H1 (cell line): ENCODE results near the gene PCDHA5. TPM values are rescaled to one million over a fixed set of nuclear protein-coding genes. Genes with fewer than 3 reads are reported as not detected.
A peak's percentile ranks its signal among the peaks of the same experiment; 100 is the strongest.

ENCODE experiments used
- CTCF ChIA-PET: fragments of 300-600 bp; sonication (Branson Sonifier 250); formaldehyde crosslinking; loops from one replicate; lab custom pipeline; 2021; ENCODE audit not compliant: partially characterized antibody; lab: Charles Lee
- POLR2A ChIA-PET: fragments of 300-600 bp; sonication (Branson Sonifier 250); formaldehyde crosslinking; loops from one replicate; lab custom pipeline; 2021; ENCODE audit warnings: inconsistent platforms; ENCODE audit not compliant: partially characterized antibody; lab: Charles Lee
- DNase-seq, 2 experiments: peaks; one replicate each; pipeline versions ENCODE4 v3.0.0 to v3.0.0-alpha.2; 2010 to 2022; ENCODE audit warnings: low spot score in 2 of 2, low read depth in 1 of 2, mixed read lengths in 1 of 2
- FAIRE-seq: peaks from 2 replicates; lab custom pipeline; 2011; peaks lifted over from hg19 to GRCh38; lab: Jason Lieb, UNC
- H2AFZ ChIP-seq: 2 replicates; pipeline ENCODE4 v1.8.1; 2012; ENCODE audit warnings: low read length, inconsistent platforms
- H2AK5ac ChIP-seq: 2 replicates; pipeline ENCODE4 v1.6.1; 2013; ENCODE audit warnings: low read depth, low read length
- H2BK120ac ChIP-seq: replicated peaks from 2 replicates; pipeline ENCODE3; 2013; ENCODE audit warnings: low read depth, low read length, inconsistent platforms
- H2BK12ac ChIP-seq: 2 replicates; pipeline ENCODE4 v1.6.1; 2013; ENCODE audit warnings: low read depth, low read length
- H2BK15ac ChIP-seq: 2 replicates; pipeline ENCODE4 v1.6.1; 2013; ENCODE audit warnings: low read length
- H2BK20ac ChIP-seq: 2 replicates; pipeline ENCODE4 v1.6.1; 2013; ENCODE audit warnings: low read length
- H2BK5ac ChIP-seq: 2 replicates; pipeline ENCODE4 v1.6.1; 2013; ENCODE audit warnings: low read depth, low read length
- H3K14ac ChIP-seq: 2 replicates; pipeline ENCODE4 v1.6.1; 2013; ENCODE audit warnings: inconsistent platforms; ENCODE audit not compliant: insufficient read length
- H3K18ac ChIP-seq: 2 replicates; pipeline ENCODE4 v1.6.1; 2013; ENCODE audit warnings: low read length; ENCODE audit errors: extremely low read depth
- H3K23ac ChIP-seq: 2 replicates; pipeline ENCODE4 v1.6.1; 2013; ENCODE audit warnings: inconsistent platforms; ENCODE audit not compliant: insufficient read length
- H3K23me2 ChIP-seq: 2 replicates; pipeline ENCODE4 v1.6.1; 2013; ENCODE audit warnings: low read depth, low read length
- H3K27ac ChIP-seq: 2 replicates; pipeline ENCODE4 v1.6.1; 2011; ENCODE audit warnings: low read depth, low read length, inconsistent platforms
- H3K27me3 ChIP-seq, 4 experiments: replicated peaks in 1 of 4; 1 replicate in 1 of 4; 2 replicates in 3 of 4; pipeline versions ENCODE4 v1.6.1 to v1.8.1; 2011 to 2013; ENCODE audit warnings: low read length in 3 of 4, mild to moderate bottlenecking in 3 of 4, inconsistent platforms in 2 of 4, mixed read lengths in 2 of 4, moderate library complexity in 1 of 4; ENCODE audit not compliant: control insufficient read depth in 3 of 4, insufficient read depth in 3 of 4; ENCODE audit errors: extremely low read depth in 1 of 4
- H3K36me3 ChIP-seq, 4 experiments: 2 replicates each; pipeline versions ENCODE4 v1.6.1 to v1.8.1; 2011 to 2013; ENCODE audit warnings: mild to moderate bottlenecking in 4 of 4, low read length in 3 of 4, moderate library complexity in 2 of 4, control low read depth in 1 of 4, inconsistent platforms in 1 of 4; ENCODE audit not compliant: insufficient read depth in 4 of 4, control insufficient read depth in 2 of 4
- H3K4ac ChIP-seq: replicated peaks from 2 replicates; pipeline ENCODE3; 2013; ENCODE audit warnings: low read length, low read depth, mixed read lengths, inconsistent platforms; ENCODE audit not compliant: insufficient read length
- H3K4me1 ChIP-seq, 4 experiments: replicated peaks in 1 of 4; 1 replicate in 1 of 4; 2 replicates in 3 of 4; pipeline versions ENCODE4 v1.6.1 to v1.8.1; 2011 to 2013; ENCODE audit warnings: low read length in 3 of 4, inconsistent platforms in 2 of 4, mixed read lengths in 1 of 4; ENCODE audit not compliant: insufficient read depth in 4 of 4, control insufficient read depth in 3 of 4
- H3K4me2 ChIP-seq, 2 experiments: 2 replicates each; pipeline versions ENCODE4 v1.6.1 to v1.8.1; 2011 to 2013; ENCODE audit warnings: low read depth in 2 of 2, low read length in 2 of 2, control low read depth in 1 of 2, inconsistent platforms in 1 of 2, mild to moderate bottlenecking in 1 of 2; ENCODE audit not compliant: insufficient read depth in 1 of 2
- H3K4me3 ChIP-seq, 4 experiments: fragments of 200-600, 300-600 bp in 1 of 4; sonication (generic), shearing (Covaris generic), sonication (Bioruptor Twin) in 1 of 4; 2 replicates each; pipeline versions ENCODE4 v1.5.1 to v1.8.1; 2011 to 2016; ENCODE audit warnings: low read length in 4 of 4, low read depth in 3 of 4, control low read depth in 2 of 4, inconsistent platforms in 2 of 4, mild to moderate bottlenecking in 2 of 4, mixed read lengths in 1 of 4, moderate library complexity in 1 of 4; ENCODE audit not compliant: insufficient read depth in 2 of 4; ENCODE audit errors: extremely low read depth in 1 of 4
- H3K56ac ChIP-seq: replicated peaks from 2 replicates; pipeline ENCODE3; 2013; ENCODE audit warnings: low read depth, mild to moderate bottlenecking, mixed read lengths, low read length, inconsistent platforms; ENCODE audit not compliant: insufficient read length
- H3K79me1 ChIP-seq: 2 replicates; pipeline ENCODE4 v1.6.1; 2013; ENCODE audit warnings: low read depth, low read length, control low read depth
- H3K79me2 ChIP-seq, 2 experiments: 2 replicates each; pipeline versions ENCODE4 v1.6.1 to v1.8.1; 2012 to 2013; ENCODE audit warnings: low read length in 2 of 2, mild to moderate bottlenecking in 2 of 2, inconsistent platforms in 1 of 2; ENCODE audit not compliant: insufficient read depth in 2 of 2, control insufficient read depth in 1 of 2
- H3K9ac ChIP-seq, 4 experiments: replicated peaks in 1 of 4; 1 replicate in 1 of 4; 2 replicates in 3 of 4; pipeline versions ENCODE4 v1.6.1 to v1.8.1; 2011 to 2013; ENCODE audit warnings: low read depth in 3 of 4, low read length in 3 of 4, control low read depth in 2 of 4, mild to moderate bottlenecking in 2 of 4, moderate library complexity in 2 of 4, inconsistent platforms in 1 of 4; ENCODE audit errors: extremely low read depth in 1 of 4
- H3K9me3 ChIP-seq, 2 experiments: 2 replicates each; pipeline versions ENCODE4 v1.6.1 to v1.8.1; 2012 to 2013; ENCODE audit warnings: mild to moderate bottlenecking in 2 of 2, moderate library complexity in 2 of 2, control low read depth in 1 of 2, inconsistent platforms in 1 of 2, low read depth in 1 of 2, low read length in 1 of 2, mixed read lengths in 1 of 2; ENCODE audit not compliant: insufficient read depth in 2 of 2
- H4K20me1 ChIP-seq, 2 experiments: replicated peaks in 1 of 2; 2 replicates each; pipeline versions ENCODE3 to v1.8.1; 2011 to 2013; ENCODE audit warnings: inconsistent platforms in 2 of 2, low read length in 2 of 2, mild to moderate bottlenecking in 1 of 2; ENCODE audit not compliant: insufficient read depth in 2 of 2, control insufficient read depth in 1 of 2
- H4K5ac ChIP-seq: 2 replicates; pipeline ENCODE4 v1.6.1; 2013; ENCODE audit warnings: low read length, low read depth, mixed read lengths, inconsistent platforms; ENCODE audit not compliant: insufficient read length
- H4K8ac ChIP-seq: 2 replicates; pipeline ENCODE4 v1.8.0; 2013; ENCODE audit warnings: mild to moderate bottlenecking, moderate library complexity, low read length, inconsistent platforms; ENCODE audit not compliant: insufficient read depth; ENCODE audit errors: extremely low read depth
- H4K91ac ChIP-seq: replicated peaks from 2 replicates; pipeline ENCODE3; 2013; ENCODE audit warnings: low read length, mixed read lengths, inconsistent platforms; ENCODE audit not compliant: insufficient read length
- BCL11A ChIP-seq, 2 experiments: IDR thresholded peaks; one replicate each; pipeline ENCODE4 v1.6.1; 2011; ENCODE audit warnings: low read depth in 2 of 2, low read length in 2 of 2, mild to moderate bottlenecking in 2 of 2
- WGBS, 2 experiments: shearing (Covaris generic) in 1 of 2; methylation state at CpG; one replicate each; pipeline versions ENCODE4 v1.1.6 to v1.1.7; 2013 to 2015; ENCODE audit warnings: low lambda C conversion rate in 2 of 2, mixed read lengths in 2 of 2, inconsistent platforms in 1 of 2, low coverage in 1 of 2, missing lambda C conversion rate in 1 of 2; ENCODE audit not compliant: insufficient replicate concordance in 2 of 2, insufficient coverage in 1 of 2, insufficient read length in 1 of 2; ENCODE audit errors: extremely low coverage in 1 of 2, missing lambda C conversion rate in 1 of 2; 5-methylcytosine and 5-hydroxymethylcytosine counted together
- polyA plus RNA-seq, 7 experiments: library from polyadenylated mRNA; depleted of rRNA in 3 of 7; stranded (reverse) in 5 of 7; unstranded in 2 of 7; fragments of >200 nt in 5 of 7; fragments of 200-250 nt in 2 of 7; gene quantifications; 1 replicate in 5 of 7; 2 replicates in 1 of 7; 4 replicates in 1 of 7; pipeline versions ENCODE4 v1.2.1 to v1.2.3, GENCODE V29; 2011 to 2013; ENCODE audit warnings: missing spikeins in 2 of 7, mixed read lengths in 2 of 7
- total RNA-seq: library from RNA; stranded (reverse); fragmentation: NEBNext Ultra II Directional; extraction: Animal tissue kit (Norgen Biotek cat#: 25700); gene quantifications from 2 replicates; pipeline ENCODE4 v1.2.1, GENCODE V29; 2021

Gene PCDHA5
- total and polyA plus RNA-seq, 2 of the 8 experiments (the other 6 are each of a cell fraction or from before 2014, with no cell fraction given): 0.33 to 0.76 TPM

GRCh38 chr5:140808889-140809291, 12.5 kb upstream of the PCDHA5 start:
- no peak for DNase-seq
- peak overlapping the region; percentile 68; the same call in 1 of the 2 replicates for H4K8ac ChIP-seq

More at GRCh38 chr5:140808889-140809291, 12.5 kb upstream of the PCDHA5 start:
- Histone ChIP-seq H3K14ac (no peak overlapping the region), H3K27me3 (no peaks in the 10 kb centered on the region), H3K9ac (no peak overlapping the region), H3K23me2 (no peaks in the 10 kb centered on the region), H3K4ac (no peak overlapping the region), H3K27ac (no peak overlapping the region), H4K91ac (no peak overlapping the region), H2BK12ac (no peak overlapping the region), H3K79me1 (no peaks in the 10 kb centered on the region), H3K56ac (no peak overlapping the region), H3K23ac (no peak overlapping the region), H2AK5ac (no peak overlapping the region), H3K4me1 (no peaks in the 10 kb centered on the region), H2BK120ac (no peak overlapping the region), H3K79me2 (no peaks in the 10 kb centered on the region), H3K36me3 (no peaks in the 10 kb centered on the region), H2BK20ac (no peak overlapping the region), H2AFZ (no peak overlapping the region), H4K20me1 (no peaks in the 10 kb centered on the region), H3K9me3 (no peaks in the 10 kb centered on the region; a peak in 1 of 4 replicates), H2BK5ac (no peak overlapping the region), H2BK15ac (no peak overlapping the region), H4K5ac (no peak overlapping the region), H3K18ac (no peak overlapping the region), H3K4me2 (no peak overlapping the region), H3K4me3 (no peak overlapping the region)
- FAIRE-seq: no peak
- CTCF ChIA-PET: interaction anchor here (0.7 to 5.5 kb wide), 12 partner anchors 7 to 269 kb away, joined by 3 to 59 read pairs (median 24); partner anchors contain the start of genes PCDHA1, PCDHA2, PCDHA5 and PCDHA6
- TF ChIP-seq BCL11A (IDR thresholded peaks at IDR 0.05; ENCODE audit: low read depth in 2 of 2, low read length in 2 of 2): no peak
- 94% methylated on average over 39 of the region's 43 CpGs; no CpG with 5 or more reads in 1 of the 2 experiments for WGBS, 2 experiments
- POLR2A ChIA-PET: interaction anchor here (1.1 to 1.4 kb wide), 2 partner anchors 9 to 22 kb away, joined by 4 to 5 read pairs; partner anchors contain the start of gene PCDHA1
